ENCODE measurements around the gene CHURC1. TPM values are rescaled to one million over a fixed set of nuclear protein-coding genes. Genes with fewer than 3 reads are reported as not detected.

The CHURC1 gene
- total and polyA plus RNA-seq, 2 of the 4 experiments (the other 2 are of a cell fraction) = 38.0 to 69.5 TPM

DNA sequence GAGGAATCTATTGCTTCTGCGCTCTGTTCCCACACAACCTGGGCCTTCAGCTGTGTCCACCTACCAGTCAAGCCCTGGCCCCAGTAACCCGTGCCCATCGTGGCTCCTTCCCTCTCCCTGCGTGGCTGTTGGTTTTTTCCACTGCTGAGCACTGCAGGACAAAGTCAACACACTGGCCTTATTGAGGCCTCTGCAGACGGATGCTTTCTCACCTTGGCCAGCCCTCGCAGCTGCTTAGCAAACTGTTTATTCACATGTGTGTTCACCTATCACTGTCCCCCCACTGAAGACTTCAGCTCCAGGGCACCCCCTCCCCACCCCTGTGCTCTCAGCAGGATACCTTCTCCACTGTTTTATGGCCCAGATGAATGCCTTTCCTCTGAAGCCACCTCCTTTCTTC, 41.0 kb downstream of the CHURC1 start:
- no peak overlapping the region for H3K9ac ChIP-seq (ENCODE audit: low read depth, low read length)
- POLR2A ChIA-PET (ENCODE audit: unreplicated experiment) = no interaction called here
- in situ Hi-C loops (cut with MboI; ENCODE audit: low sequenced_read_pairs) = no loop called here
- no peak overlapping the region for H2BK120ac ChIP-seq (ENCODE audit: low read depth, low read length)
- H4K8ac ChIP-seq (ENCODE audit: low read depth in 2 of 2, low read length in 2 of 2) = no peak overlapping the region
- WGBS, 2 experiments (ENCODE audit: extremely low coverage in 2 of 2, insufficient read length in 1 of 2) = 42% methylated on average over 2 of the region's 6 CpGs; no CpG with 5 or more reads in 1 of the 2 experiments
- no peak overlapping the region for H3K4me2 ChIP-seq (ENCODE audit: low read depth, low read length)
- H3K79me1 ChIP-seq (ENCODE audit: low read depth in 1 of 2, low read length in 2 of 2) = no peaks in the 10 kb centered on the region; a peak in 1 of 4 replicates
- TF ChIP-seq RFX5 (IDR thresholded peaks at IDR 0.05; ENCODE audit: low read depth, low read length) (no peak), MAZ (IDR thresholded peaks at IDR 0.05; ENCODE audit: borderline replicate concordance, low read depth, low read length) (no peak), NFE2L2 (IDR thresholded peaks at IDR 0.05; ENCODE audit: low read depth, low read length) (no peak), CEBPB (IDR thresholded peaks at IDR 0.05; ENCODE audit: low read depth, low read length) (no peak), RAD21 (IDR thresholded peaks at IDR 0.05; ENCODE audit: low read length) (no peak), RCOR1 (IDR thresholded peaks at IDR 0.05; ENCODE audit: insufficient replicate concordance, low read length) (no peak), USF2 (IDR thresholded peaks at IDR 0.05; ENCODE audit: low read depth, low read length) (no peak), MXI1 (IDR thresholded peaks at IDR 0.05; ENCODE audit: borderline replicate concordance, low read depth, low read length) (no peak), MAFK (IDR thresholded peaks at IDR 0.05; ENCODE audit: low read depth, low read length) (no peak)
- TF ChIP-seq, protein P1, sequence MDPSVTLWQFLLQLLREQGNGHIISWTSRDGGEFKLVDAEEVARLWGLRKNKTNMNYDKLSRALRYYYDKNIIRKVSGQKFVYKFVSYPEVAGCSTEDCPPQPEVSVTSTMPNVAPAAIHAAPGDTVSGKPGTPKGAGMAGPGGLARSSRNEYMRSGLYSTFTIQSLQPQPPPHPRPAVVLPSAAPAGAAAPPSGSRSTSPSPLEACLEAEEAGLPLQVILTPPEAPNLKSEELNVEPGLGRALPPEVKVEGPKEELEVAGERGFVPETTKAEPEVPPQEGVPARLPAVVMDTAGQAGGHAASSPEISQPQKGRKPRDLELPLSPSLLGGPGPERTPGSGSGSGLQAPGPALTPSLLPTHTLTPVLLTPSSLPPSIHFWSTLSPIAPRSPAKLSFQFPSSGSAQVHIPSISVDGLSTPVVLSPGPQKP (IDR thresholded peaks at IDR 0.05; ENCODE audit: borderline replicate concordance, low read depth, low read length) = no peak
- H3K27me3 ChIP-seq (ENCODE audit: control insufficient read depth, insufficient read depth, low read length) = no peaks in the 10 kb centered on the region
- no peak overlapping the region for H2AFZ ChIP-seq (replicated peaks; ENCODE audit: low read length, poor library complexity)
- no peak overlapping the region for H3K14ac ChIP-seq (replicated peaks; ENCODE audit: low read depth, low read length)
- H3K4me1 ChIP-seq (ENCODE audit: control insufficient read depth, insufficient read depth, low read length) = no peaks in the 10 kb centered on the region
- H3K9me1 ChIP-seq (ENCODE audit: insufficient read depth, low read length) = peaks cover 2% of the 10 kb centered on the region; the same call in 1 of the 2 replicates
- CTCF ChIA-PET = no interaction called here
- no peaks in the 10 kb centered on the region for H4K20me1 ChIP-seq (ENCODE audit: insufficient read depth, low read length)
- H3K23ac ChIP-seq (ENCODE audit: low read depth, low read length) = no peak overlapping the region
- H3K18ac ChIP-seq (ENCODE audit: low read depth, low read length) = no peak overlapping the region
- intact Hi-C loops (cut with micrococcal nuclease) = no loop called here
- H4K5ac ChIP-seq (ENCODE audit: low read depth, low read length) = no peak overlapping the region
- H3K4me3 ChIP-seq (ENCODE audit: insufficient read depth, low read depth, low read length) = no peak overlapping the region
- no peak overlapping the region for H2BK20ac ChIP-seq (ENCODE audit: low read depth, low read length)
- H3K36me3 ChIP-seq (ENCODE audit: control insufficient read depth, insufficient read depth, low read length) = peaks cover 3% of the 10 kb centered on the region; the same call in 1 of the 2 replicates
- no peak overlapping the region for H2BK15ac ChIP-seq (ENCODE audit: low read depth, low read length)
- dilution Hi-C loops (cut with HindIII; ENCODE audit: low sequenced_read_pairs, unreplicated experiment) = no loop called here
- BruUV-seq (replicated peaks) = no TSS peak
- ATAC-seq (ENCODE audit: low read depth) (no peak), DNase-seq (no peak)
- H2BK5ac ChIP-seq (ENCODE audit: low read depth, low read length, poor library complexity, severe bottlenecking) = no peak overlapping the region
- no peak overlapping the region for H3K4ac ChIP-seq (ENCODE audit: low read depth, low read length)
- H2AK5ac ChIP-seq (ENCODE audit: low read depth, low read length) = no peak overlapping the region
- no peak overlapping the region for H3K56ac ChIP-seq (ENCODE audit: extremely low read depth, insufficient read depth, low read length)
- no peak overlapping the region for H2AK9ac ChIP-seq (replicated peaks; ENCODE audit: low read depth, low read length, poor library complexity)
- H3K27ac ChIP-seq (ENCODE audit: insufficient read depth, low read length) = no peak overlapping the region
- no peak overlapping the region for H4K91ac ChIP-seq (ENCODE audit: insufficient read depth, low read depth, low read length)
- H3K9me3 ChIP-seq (ENCODE audit: control insufficient read depth, insufficient read depth, low read length) = no peaks in the 10 kb centered on the region
